Hepatic stellate cell (primary cell): ENCODE measurements around the gene PPP6R3.
"Not testable (repeated sequence)": the region's sequence is repeated elsewhere in the genome, so short reads cannot be mapped to it uniquely, and the experiment has no call there.

ENCODE experiments used
- DNase-seq: peaks from one replicate; pipeline ENCODE4 v3.0.0; 2011; ENCODE audit warnings: low spot score

The PPP6R3 gene

GRCh38 chr11:68436162-68436888 lies 24.2 kb upstream of the PPP6R3 start:
- no peak for DNase-seq

DNA sequence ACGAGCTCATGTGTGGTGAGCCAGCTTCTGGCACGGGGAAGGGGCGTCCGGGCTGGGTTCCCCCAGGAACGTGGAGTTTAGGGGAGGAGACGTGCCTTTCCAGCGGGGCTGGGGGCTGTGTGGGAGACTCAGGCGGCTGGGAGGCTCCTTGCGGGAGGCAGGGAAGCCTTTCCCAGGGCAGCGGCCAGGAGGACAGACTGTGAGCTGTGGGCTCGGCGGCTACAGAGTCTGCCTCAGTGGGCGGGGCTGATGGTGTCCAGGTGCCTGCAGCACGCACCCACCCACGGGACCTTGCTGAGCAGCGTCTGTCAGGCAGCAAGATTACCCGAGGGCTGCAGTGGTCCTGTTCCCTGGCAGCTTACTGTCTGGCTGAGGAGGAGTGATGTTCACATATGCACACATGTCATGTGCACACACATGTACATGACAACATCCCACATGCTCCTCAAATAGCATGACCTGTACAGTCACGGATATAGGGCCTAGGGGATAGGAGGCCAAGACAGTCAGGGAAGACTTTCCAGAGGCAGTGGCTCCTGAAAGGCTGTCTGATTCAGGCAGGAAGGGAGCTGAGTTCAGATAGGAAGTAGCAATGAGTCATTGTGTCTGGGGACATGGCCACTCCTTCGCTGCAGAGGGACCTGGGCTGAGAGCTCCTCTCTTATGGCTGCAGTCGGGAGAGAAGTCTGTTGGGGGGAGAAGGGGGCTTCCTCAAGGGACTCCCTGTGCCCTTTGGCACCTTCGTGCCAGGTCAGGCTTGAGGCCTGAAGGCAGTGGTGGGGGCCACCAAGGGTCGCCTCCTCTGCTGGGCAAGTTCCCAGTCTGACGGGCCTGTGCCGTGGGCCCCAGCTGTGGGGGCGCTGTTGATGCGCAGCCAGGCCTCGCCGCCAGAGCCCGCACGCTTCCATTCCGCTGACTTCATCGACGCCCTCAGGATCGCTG lies 23.3 kb upstream of the PPP6R3 start:
- peak; percentile 96 for DNase-seq

GRCh38 chr11:68437927-68438657 lies 22.5 kb upstream of the PPP6R3 start:
- no peak for DNase-seq

DNA sequence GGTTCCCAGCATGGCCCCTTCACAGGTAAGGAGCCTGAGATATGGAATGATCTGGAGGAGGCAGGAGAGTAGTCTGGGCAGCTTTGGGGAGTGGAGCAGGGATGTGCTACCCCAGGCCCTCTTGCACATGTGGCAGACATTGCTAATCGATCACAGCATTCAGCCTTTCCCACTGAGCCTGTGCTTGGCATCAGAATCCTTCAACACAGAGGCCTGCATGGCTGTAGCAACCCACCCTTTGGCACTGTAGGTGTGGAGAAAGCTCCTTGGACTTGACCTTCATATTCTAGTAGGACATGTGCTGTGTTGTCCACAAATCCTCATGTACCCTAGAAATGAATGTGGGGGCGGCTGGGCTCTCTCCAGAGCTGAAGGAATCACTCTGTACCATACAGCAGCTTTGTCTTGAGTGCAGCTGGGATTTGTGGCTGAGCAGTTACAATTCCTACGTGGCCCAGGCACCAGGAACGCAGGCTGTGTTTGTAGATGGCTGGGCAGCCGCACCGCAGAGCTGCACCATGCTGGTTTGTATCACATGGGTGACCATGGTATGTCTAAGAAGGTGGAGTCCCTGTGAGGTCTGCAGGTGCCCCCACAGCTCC lies 21.8 kb upstream of the PPP6R3 start:
- no peak for DNase-seq

DNA sequence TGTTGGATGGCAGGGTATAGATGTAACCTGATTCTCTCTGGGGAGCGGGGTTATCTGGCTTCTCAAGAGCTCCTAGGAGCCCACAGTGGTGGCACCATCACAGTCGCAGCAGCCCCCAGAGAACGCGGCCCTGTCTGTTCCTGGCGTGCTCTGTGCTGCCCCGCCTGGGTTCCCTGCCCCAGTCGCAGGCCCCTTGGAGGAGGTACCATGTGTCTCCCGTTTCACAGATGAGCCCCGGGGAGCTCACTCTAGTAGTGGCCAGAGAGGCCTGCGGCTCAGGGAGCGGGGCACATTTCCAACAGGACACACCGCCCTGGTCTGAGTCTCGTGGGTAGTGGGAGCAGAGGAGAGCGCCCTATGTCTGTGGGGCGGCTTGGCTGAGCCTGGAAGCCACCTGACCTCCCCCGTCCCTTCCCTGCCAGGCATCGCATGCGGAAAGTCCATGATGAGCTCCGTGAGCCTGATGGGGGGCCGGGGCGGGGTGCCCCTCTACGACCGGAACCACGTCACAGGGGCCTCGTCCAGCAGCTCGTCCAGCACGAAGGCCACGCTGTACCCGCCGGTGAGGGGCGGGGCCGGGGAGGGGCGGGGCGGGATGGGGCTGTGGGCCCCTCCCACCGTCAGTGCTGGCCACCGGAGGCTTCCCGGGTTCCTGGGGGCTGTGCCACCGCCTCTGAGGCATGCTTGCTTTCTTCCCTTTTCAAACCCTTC lies 21.0 kb upstream of the PPP6R3 start:
- DNase-seq: no peak

DNA sequence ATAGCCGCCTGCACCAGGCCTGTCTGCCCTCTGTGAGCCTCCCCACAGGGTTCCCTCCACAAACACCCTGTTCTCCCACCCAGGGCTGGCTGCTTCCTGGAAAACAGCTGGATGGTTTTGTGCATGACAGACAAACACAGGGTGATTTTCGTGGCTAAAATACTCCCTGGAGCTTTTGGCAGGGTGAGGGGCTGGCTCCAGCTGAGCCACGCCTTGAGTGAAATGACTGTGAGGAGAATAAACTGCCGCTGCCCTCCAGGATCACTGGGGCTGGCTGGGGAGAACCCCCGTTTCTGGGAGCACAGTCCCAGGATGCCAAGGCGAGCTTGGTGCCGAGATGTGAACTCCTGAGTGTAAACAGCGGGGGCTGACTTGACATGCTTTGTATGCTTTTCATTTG lies 20.3 kb upstream of the PPP6R3 start:
- no peak for DNase-seq

GRCh38 chr11:68441466-68442230 lies 18.9 kb upstream of the PPP6R3 start:
- DNase-seq: no peak

GRCh38 chr11:68442433-68442832 lies 18.1 kb upstream of the PPP6R3 start:
- DNase-seq: no peak

DNA sequence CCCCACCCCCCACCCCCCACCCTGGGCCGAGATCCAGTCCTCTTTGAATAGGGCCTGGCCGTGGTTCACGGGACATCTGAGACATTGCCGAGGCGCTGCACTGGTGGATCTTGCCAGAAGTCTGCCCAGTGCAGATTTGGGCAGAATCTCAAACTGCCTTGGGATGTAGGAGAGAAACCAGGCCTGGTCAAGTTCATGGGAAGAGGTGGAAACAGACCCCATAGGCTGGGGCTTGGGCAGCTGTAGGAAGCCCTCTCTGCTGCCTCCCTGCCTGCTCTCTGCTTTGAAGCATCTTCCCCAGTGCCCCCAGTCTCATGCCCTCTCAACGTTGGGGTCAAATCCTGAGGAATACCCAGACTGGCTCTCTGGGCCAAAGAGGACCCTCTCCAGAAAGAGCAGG lies 16.0 kb upstream of the PPP6R3 start:
- no peak for DNase-seq

- no peak for DNase-seq
Measured at GRCh38 chr11:68445531-68446035, 15.0 kb upstream of the PPP6R3 start.

DNA sequence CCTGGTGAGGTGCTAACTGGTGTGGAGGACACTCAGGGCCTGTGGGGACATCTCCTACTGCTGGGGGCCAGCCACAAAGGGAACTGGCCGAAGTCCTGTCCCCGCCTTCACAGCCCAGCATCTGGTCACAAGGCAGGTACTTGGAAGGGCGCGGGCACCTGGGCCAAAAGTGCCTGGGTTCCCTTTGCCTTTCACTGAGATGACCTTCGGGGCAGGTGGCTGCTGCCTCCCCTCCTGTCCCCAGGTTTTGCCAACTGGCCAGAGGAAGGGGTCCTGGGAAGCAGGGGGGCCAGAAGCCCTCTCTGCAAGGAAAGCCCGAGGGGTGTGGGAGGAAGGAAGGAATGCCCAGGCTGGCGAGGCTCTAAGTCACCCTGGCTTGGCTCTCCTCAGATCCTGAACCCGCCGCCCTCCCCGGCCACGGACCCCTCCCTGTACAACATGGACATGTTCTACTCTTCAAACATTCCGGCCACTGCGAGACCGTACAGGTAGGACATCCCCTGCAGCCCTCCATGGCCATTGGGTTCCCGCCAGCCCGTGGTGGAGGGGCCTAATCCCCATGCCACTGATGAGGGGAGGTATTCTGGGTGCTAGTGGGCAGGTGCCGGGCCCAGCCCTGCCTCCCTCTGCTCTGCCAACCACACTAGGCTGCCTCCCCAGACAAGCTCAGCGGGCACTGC lies 14.4 kb upstream of the PPP6R3 start:
- no peak for DNase-seq

DNA sequence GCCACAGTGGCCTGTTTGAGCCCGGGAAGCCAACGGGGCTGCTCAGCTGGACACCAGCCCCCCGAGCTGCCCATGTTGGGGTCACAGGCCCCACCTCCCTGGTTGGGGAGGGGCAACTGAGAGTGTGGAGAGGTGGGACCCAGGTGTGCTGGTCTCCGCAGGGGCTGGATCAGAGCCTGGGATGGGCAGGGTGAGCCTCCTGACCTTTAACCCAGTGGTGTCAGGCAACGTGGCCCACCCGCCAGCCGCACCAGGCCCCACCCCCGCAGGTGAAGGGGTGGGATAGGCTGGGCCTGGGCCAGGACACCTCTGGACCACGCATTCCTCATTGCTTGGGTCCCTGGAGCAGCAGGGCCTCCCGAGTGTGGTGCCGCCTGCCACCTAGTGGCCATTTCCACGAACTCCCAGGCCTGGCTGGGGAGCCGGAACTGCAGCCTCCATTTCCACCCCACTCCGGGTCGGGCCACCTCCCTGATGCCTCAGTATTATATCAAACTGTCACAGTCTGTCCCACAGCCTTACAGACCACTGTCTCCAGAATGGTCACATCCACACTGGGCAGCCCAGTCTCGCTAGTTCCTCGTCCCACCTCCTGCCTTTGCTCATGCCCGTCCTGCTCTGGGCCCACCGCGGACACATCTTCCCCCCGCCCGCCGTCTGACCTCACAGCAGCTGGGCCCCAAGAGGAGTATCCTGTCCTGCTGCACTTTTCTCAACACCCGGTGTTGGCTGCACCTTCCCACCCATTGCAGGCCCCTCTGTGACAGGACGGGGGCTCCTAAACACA lies 13.3 kb upstream of the PPP6R3 start:
- peak; percentile 90 for DNase-seq

- not testable (repeated sequence) for DNase-seq
Measured at GRCh38 chr11:68447914-68448313, 12.6 kb upstream of the PPP6R3 start.

GRCh38 chr11:68448604-68449011 lies 11.9 kb upstream of the PPP6R3 start:
- DNase-seq: no peak

GRCh38 chr11:68449951-68450350 lies 10.6 kb upstream of the PPP6R3 start:
- no peak for DNase-seq

DNA sequence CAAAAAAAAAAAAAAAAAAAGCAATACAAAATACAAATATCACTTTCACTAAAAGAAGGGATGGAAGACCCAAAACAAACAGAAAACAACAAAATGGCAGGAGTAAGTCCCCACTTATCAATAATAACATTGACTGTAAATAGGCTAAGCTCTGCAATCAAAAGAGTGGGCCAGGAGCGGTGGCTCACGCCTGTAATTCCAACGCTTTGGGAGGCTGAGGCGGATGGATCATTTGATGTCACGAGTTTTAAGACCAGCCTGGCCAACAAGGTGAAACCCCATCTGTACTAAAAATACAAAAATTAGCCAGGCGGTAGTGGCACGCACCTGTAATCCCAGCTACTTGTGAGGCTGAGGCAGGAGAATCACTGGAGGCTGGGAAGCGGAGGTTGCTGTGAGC lies 9.8 kb upstream of the PPP6R3 start:
- no peak for DNase-seq

DNA sequence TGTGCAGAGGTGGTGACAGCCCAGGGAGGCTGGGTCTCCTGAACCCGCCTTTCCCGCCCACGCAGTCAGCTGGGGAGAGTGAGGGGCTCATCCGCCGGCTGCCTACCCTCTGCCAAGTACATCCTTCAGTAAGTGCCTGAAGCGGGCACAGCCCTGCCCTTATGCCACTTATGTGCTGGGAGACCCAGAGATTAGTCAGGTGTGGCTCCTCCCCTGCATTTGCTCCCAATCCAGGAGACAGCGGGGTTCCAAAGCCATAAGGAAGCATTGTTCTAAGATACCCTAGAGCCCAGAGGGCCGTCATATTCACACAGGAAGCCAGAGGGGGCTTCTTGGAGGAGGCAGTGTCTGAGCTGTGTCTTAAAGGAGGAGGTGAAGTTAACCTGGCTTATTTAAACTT lies 5.8 kb upstream of the PPP6R3 start:
- no peak for DNase-seq

DNA sequence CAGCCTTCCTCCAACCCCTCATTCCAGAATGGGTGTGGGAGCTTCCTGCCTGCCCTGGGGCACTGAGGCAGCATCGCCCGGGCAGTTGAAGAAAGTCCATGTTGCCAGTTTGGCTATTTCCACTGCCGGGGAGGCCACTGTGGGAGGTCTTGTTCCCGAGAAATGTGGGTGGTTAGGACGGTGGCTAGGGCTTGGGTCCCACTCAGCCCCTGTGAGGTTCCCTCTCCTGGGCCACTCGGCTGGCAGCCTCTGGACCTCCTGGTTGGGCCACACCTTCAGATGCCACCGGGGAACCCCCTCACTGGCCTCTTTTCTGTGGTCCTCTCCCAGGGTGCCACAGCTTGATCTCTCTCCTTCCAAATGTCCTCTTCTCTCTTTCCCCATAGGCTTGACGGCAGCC lies 5.1 kb upstream of the PPP6R3 start:
- DNase-seq: no peak

DNA sequence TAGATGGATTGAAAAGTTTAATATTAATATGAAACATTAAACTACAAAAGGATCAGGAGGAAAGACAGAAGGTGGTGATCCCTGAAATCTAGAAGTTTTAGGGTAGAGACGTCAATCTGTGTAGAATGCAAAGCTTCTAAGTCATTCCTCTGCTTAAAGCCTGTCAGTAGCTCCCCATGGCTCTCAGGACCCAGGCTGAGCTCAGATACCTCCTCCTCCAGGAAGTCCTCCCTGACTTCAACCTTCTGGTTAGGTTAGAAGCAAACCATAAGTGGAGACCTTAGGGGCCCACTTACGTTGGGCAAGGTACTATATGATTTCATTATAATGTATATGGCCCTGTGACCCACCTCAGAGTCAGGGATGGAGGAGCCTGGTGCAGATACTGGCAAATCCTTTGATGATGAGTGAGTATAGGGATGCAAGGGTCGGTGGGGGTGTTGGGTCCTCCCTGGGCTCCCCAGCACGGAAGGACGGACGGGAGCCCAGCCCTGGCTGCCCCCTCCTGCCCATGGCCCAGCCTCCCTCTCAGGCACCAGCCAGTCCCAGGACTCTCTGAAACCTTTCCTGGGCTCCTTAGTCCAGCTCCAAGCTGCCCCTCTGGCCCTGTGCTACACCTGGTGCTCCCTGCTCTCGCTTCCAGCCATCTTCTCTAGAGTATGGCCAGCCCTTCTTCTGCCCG lies 3.2 kb upstream of the PPP6R3 start:
- DNase-seq: no peak
